Subcutaneous abdominal adipose tissue (tissue), 5 donors: ENCODE data around the gene ZNF544.
"Not testable (repeated sequence)": the region's sequence is repeated elsewhere in the genome, so short reads cannot be mapped to it uniquely, and the experiment has no call there.

Source experiments
- H3K27ac ChIP-seq: one replicate; pipeline ENCODE4 v1.7.0; 2013; ENCODE audit warnings: low read depth, mild to moderate bottlenecking, inconsistent platforms, low read length, moderate library complexity
- H3K27me3 ChIP-seq, 5 donors: one replicate each; pipeline ENCODE4 v1.7.0; 2013; ENCODE audit warnings: low read length in 5 of 5, inconsistent platforms in 1 of 5; ENCODE audit not compliant: control insufficient read depth in 5 of 5, insufficient read depth in 4 of 5
- H3K36me3 ChIP-seq, 5 donors: one replicate each; pipeline ENCODE4 v1.7.0; 2013; ENCODE audit warnings: low read length in 5 of 5; ENCODE audit not compliant: control insufficient read depth in 5 of 5, insufficient read depth in 5 of 5
- H3K4me1 ChIP-seq, 5 donors: one replicate each; pipeline ENCODE4 v1.7.0; 2013; ENCODE audit warnings: low read length in 5 of 5, mild to moderate bottlenecking in 3 of 5, moderate library complexity in 1 of 5; ENCODE audit not compliant: control insufficient read depth in 5 of 5, insufficient read depth in 5 of 5
- H3K4me3 ChIP-seq, 5 donors: one replicate each; pipeline ENCODE4 v1.7.0; 2013; ENCODE audit warnings: low read length in 5 of 5, low read depth in 1 of 5
- H3K9ac ChIP-seq, 5 donors: one replicate each; pipeline ENCODE4 v1.7.0; 2013; ENCODE audit warnings: low read length in 5 of 5, mild to moderate bottlenecking in 4 of 5, moderate library complexity in 3 of 5
- H3K9me3 ChIP-seq, 5 donors: one replicate each; pipeline ENCODE4 v1.7.0; 2013; ENCODE audit warnings: low read length in 5 of 5; ENCODE audit not compliant: control insufficient read depth in 5 of 5
- donor health status: healthy.
- donor health status: healthy.
- donor health status: healthy.
- donor health status: healthy.
- donor health status: healthy.

ZNF544 gene

DNA sequence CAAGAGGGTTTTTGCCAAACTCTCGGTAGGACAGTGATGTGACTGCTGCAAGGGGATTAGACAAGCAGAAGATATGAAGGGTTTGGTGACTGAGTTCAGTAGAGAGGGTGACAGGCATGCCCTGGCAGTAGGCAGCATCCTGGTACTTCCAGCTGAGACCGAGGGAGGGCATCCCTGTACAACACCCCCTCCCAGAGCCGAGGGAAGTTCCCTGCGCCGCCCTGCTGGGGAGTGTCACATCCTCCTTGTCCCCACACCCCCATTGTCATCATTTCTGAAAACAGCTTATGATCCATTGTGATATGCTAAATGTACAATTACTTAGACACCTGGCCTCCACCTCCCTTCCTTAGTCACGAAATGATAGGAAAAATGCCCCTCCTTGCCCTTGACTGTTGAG lies 14.6 kb downstream of the ZNF544 start:
- H3K27ac ChIP-seq = no peak overlapping the region
- H3K36me3 ChIP-seq = peaks cover 9 to 79% (median 68%) of the 10 kb centered on the region in 5 donors
- peaks cover 55 to 95% (median 84%) of the 10 kb centered on the region in 5 donors for H3K9me3 ChIP-seq
- H3K9ac ChIP-seq = no peak overlapping the region
- H3K4me3 ChIP-seq = peak overlapping the region; percentile 33 to 61 (median 39)
- H3K4me1 ChIP-seq = no peaks in the 10 kb centered on the region
- no peaks in the 10 kb centered on the region for H3K27me3 ChIP-seq

DNA sequence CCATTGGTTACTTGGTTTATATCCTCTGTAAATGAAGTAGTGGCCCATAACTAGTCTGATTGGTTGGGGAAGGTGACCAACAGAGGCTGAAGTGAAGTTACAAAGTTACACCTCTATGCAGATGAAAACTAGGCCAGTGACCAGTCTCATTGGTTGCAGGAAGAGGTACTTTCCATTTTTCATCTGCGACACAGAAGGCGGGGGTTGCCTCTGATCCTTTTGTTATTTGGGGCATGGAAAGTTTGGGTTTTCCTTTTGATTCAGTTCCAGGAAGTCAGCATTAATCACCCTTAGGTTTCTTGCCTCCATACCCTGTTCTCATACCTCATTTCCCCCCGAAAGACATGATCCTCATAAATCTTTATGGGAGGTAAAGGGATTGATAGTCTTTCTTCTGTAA lies 20.2 kb downstream of the ZNF544 start:
- Histone ChIP-seq H3K36me3 (peaks cover 50 to 92% (median 78%) of the 10 kb centered on the region in 5 donors), H3K27ac (no peak overlapping the region), H3K4me3 (peak overlapping the region; percentile 6 to 64 (median 46)), H3K4me1 (no peaks in the 10 kb centered on the region), H3K9ac (no peak overlapping the region), H3K9me3 (peaks cover 80 to 98% (median 88%) of the 10 kb centered on the region in 5 donors), H3K27me3 (no peaks in the 10 kb centered on the region)

DNA sequence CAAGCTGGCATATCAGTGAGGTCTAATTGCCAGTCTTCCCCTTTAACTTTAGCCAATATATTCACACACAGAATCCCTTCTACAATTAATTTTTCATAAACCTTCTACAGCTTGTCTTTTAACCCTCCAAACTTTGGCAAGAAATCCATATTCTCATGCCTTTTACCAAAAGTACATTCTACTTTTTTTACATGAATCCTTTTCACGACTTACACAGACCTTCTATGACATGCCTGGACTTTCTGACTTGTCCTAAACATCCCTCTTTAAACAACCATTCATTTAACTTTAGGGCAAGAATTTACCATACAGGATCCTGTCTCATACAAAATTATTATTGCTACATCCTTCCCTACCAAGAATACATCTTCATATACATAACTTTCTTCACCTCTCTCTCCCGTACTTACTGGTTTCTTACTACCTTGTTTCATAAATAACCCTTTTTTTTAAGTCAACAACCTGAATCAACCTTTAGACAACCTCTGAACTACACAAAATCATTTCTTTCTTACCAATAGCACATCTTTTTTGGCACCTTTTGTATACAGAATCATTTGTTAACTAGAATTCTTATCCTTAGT lies 23.5 kb downstream of the ZNF544 start:
- Histone ChIP-seq H3K27me3 (no peaks in the 10 kb centered on the region), H3K36me3 (peaks cover 55 to 81% (median 65%) of the 10 kb centered on the region in 5 donors), H3K9ac (no peak overlapping the region), H3K4me3 (peak overlapping the region in 2 of 5 donors; percentile 12 to 64), H3K4me1 (no peaks in the 10 kb centered on the region), H3K27ac (no peak overlapping the region), H3K9me3 (peaks cover 70 to 97% (median 92%) of the 10 kb centered on the region in 5 donors)

DNA sequence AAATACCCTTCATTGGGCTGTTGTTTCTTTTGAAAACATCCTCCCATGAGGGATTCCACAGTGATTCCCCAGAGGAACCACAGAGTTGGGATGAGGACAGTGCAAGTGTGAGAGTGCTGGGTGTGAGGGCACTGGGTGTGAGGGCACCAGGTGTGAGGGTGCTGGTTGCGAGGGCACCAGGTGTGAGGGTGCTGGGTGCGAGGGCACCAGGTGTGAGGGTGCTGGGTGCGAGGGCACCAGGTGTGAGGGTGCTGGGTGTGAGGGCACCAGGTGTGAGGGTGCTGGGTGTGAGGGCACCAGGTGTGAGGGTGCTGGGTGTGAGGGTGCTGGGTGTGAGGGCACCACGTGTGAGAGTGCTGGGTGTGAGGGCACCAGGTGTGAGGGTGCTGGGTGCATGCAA lies 29.5 kb downstream of the ZNF544 start:
- Histone ChIP-seq H3K36me3 (peaks cover 43 to 81% (median 72%) of the 10 kb centered on the region in 5 donors), H3K4me3 (peak overlapping the region; percentile 19 to 84 (median 63))
- not testable (repeated sequence) for H3K4me1 ChIP-seq

DNA sequence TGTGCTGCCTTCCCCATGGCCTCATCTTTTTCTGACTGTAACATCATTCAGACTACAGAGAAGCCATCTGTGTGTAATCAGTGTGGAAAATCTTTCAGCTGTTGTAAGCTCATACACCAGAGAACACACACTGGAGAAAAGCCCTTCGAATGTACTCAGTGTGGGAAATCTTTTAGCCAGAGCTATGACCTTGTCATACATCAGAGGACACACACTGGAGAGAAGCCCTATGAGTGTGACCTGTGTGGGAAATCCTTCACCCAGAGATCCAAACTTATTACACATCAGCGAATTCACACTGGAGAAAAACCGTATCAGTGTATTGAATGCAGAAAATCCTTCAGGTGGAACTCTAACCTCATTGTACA lies 32.9 kb downstream of the ZNF544 start:
- Histone ChIP-seq H3K9me3 (peaks cover 77 to 99% (median 98%) of the 10 kb centered on the region in 5 donors), H3K4me1 (peaks cover 0 to 6% (median 0%) of the 10 kb centered on the region in 5 donors), H3K36me3 (peaks cover 32 to 76% (median 60%) of the 10 kb centered on the region in 5 donors)

More for the DNA sequence above, 29.5 kb downstream of the ZNF544 start:
- not testable (repeated sequence) for H3K9ac ChIP-seq, H3K27me3 ChIP-seq, H3K27ac ChIP-seq
- peaks cover 77 to 99% (median 95%) of the 10 kb centered on the region in 5 donors for H3K9me3 ChIP-seq

DNA sequence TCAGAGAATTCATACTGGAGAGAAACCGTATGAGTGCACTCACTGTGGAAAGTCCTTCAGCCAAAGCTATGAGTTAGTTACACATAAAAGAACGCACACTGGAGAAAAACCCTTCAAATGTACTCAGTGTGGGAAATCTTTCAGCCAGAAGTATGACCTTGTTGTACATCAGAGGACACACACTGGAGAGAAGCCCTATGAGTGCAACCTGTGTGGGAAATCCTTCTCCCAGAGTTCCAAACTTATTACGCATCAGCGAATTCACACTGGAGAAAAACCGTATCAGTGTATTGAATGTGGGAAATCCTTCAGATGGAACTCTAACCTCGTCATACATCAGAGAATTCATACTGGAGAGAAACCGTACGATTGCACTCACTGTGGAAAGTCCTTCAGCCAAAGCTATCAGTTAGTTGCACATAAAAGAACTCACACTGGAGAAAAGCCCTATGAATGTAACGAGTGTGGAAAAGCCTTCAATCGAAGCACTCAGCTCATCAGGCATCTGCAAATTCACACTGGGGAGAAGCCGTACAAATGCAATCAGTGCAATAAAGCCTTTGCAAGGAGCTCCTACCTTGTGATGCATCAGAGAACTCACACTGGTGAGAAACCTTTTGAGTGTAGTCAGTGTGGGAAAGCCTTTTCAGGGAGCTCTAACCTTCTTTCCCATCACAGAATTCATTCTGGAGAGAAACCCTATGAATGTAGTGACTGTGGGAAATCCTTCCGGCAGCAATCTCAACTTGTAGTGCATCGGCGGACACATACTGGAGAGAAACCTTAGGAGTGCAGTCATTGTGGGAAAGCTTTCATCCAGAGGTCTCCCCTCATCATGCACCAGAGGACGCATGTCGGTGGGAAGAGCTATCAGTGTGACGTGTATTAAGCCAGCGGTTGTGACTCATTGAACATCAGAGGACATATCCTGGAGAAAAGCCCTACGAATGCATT lies 33.5 kb downstream of the ZNF544 start:
- Histone ChIP-seq H3K36me3 (peaks cover 30 to 76% (median 58%) of the 10 kb centered on the region in 5 donors), H3K9me3 (peaks cover 79 to 99% (median 98%) of the 10 kb centered on the region in 5 donors), H3K9ac (no peak overlapping the region), H3K4me3 (peak overlapping the region; percentile 19 to 84 (median 63)), H3K4me1 (peaks cover 0 to 6% (median 0%) of the 10 kb centered on the region in 5 donors), H3K27ac (no peak overlapping the region), H3K27me3 (no peaks in the 10 kb centered on the region)

More for the DNA sequence above, 32.9 kb downstream of the ZNF544 start:
- Histone ChIP-seq H3K4me3 (peak overlapping the region; percentile 19 to 84 (median 63)), H3K27me3 (no peaks in the 10 kb centered on the region), H3K9ac (no peak overlapping the region), H3K27ac (no peak overlapping the region)

DNA sequence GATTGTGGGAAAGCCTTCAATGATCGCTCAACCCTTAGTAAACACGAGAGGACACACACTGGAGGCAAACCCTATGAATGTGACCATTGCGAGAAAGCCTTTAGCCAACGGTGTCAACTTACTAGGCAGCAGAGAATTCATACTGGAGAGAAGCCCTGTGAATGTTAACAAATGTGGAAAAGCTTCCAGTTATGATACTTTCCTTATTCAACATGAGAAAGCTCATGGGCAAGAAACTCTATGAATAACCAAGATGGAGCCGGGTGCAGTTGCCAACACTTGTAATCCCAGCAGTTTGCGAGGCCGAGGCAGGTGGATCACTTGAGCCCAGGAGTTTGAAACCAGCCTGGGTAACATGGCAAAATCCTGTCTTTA lies 34.2 kb downstream of the ZNF544 start:
- peaks cover 0 to 6% (median 0%) of the 10 kb centered on the region in 5 donors for H3K4me1 ChIP-seq
- H3K27me3 ChIP-seq = no peaks in the 10 kb centered on the region
- peak overlapping the region; percentile 19 to 84 (median 63) for H3K4me3 ChIP-seq
- peaks cover 72 to 99% (median 95%) of the 10 kb centered on the region in 5 donors for H3K9me3 ChIP-seq
- peaks cover 29 to 69% (median 55%) of the 10 kb centered on the region in 5 donors for H3K36me3 ChIP-seq
- H3K27ac ChIP-seq = no peak overlapping the region
- no peak overlapping the region for H3K9ac ChIP-seq

DNA sequence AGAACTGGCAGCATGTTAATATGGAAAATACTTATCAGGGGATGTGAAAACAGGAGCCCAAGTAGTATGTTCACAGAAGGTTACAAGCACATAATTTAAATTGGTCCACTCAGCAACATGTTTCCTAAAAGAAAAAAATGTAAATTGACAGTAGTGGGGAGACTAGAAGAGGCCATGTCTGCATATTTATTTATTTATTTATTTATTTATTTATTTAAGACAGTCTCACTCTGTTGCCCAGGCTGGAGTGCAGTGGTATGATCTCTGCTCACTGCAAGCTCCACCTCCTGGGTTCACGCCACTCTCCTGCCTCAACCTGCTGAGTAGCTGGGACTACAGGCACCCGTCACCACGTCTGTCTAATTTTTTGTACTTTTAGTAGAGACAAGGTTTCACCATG lies 36.4 kb downstream of the ZNF544 start:
- no peaks in the 10 kb centered on the region for H3K27me3 ChIP-seq
- peaks cover 27 to 50% (median 39%) of the 10 kb centered on the region in 5 donors for H3K36me3 ChIP-seq
- no peak overlapping the region for H3K9ac ChIP-seq
- no peak overlapping the region for H3K27ac ChIP-seq
- H3K9me3 ChIP-seq = peaks cover 62 to 96% (median 90%) of the 10 kb centered on the region in 5 donors
- peak overlapping the region; percentile 34 to 84 (median 63) for H3K4me3 ChIP-seq
- peaks cover 0 to 6% (median 0%) of the 10 kb centered on the region in 5 donors for H3K4me1 ChIP-seq

DNA sequence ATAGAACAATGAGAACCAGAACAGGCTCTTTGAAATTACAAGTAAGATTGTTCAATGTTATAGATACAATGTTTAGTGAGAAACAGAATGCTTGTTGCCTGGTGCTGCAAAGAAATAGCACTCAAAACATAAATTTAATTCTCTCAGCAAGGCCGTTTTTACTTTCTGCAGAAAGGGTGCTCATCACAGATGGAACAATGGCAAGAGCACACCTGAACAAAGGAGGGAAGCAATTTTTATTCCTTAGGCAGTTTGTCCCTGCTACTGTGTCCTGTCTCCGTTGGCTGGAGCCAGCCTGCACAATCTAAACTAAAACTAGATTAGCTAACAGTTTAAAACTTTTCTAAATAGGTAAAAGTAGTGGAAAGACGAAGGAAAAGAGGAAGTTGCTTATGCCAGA lies 39.6 kb downstream of the ZNF544 start:
- H3K4me1 ChIP-seq = no peaks in the 10 kb centered on the region
- H3K9me3 ChIP-seq = peaks cover 42 to 90% (median 84%) of the 10 kb centered on the region in 5 donors
- peaks cover 3 to 27% (median 14%) of the 10 kb centered on the region in 5 donors for H3K36me3 ChIP-seq
- H3K9ac ChIP-seq = no peak overlapping the region
- H3K27ac ChIP-seq = no peak overlapping the region
- H3K4me3 ChIP-seq = peak overlapping the region; percentile 10 to 42 (median 32)
- H3K27me3 ChIP-seq = no peaks in the 10 kb centered on the region
